ENCODE results near the gene PNMA1. TPM values are rescaled to one million over a fixed set of nuclear protein-coding genes. Genes with fewer than 3 reads are reported as not detected.
A peak's percentile ranks its signal among the peaks of the same experiment; 100 is the strongest.

PNMA1 gene
- total and polyA plus RNA-seq, 5 experiments from 2014 or later = 31.6 to 43.4 (median 37.2) TPM

DNA sequence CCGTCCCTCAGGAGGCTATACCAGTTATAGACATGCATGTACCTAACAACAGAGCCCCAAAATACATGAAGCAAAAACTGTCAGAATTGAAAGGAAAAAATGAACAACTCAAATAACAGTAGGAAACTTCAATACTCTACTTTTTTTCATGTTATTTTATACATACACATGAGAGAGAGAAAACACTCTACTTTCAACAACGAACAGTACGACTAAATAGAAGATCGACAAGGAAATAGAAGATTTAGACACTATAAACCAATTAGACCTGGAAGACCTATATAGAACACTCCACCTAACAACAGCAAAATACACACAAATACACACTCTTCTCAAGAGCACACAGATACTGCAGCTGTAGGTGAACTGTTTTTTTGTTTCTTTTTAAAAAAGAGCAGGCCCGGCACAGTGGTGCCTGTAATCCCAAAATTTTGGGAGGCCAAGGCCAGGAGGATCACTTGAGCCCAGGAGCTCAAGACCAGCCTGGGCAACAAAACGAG, 34.7 kb upstream of the PNMA1 start:
- Mint-ChIP-seq H3K4me3 (peak overlapping the region in 7 of 10 donors; percentile 11 to 70 (median 40)), H3K36me3 (peaks cover 0 to 3% (median 0%) of the 10 kb centered on the region in 3 donors), H3K4me1 (peaks cover 47 to 100% (median 99%) of the 10 kb centered on the region in 4 donors), H3K27me3 (no peaks in the 10 kb centered on the region), H3K27ac (peak overlapping the region; percentile 26 to 99 (median 74)), H3K9me3 (no peaks in the 10 kb centered on the region)
- DNase-seq (no peak), ATAC-seq (no peak)
- POLR2A ChIA-PET = interaction anchor here (1.2 to 14.3 kb wide), 5 partner anchors 7 to 40 kb away, joined by 3 to 387 read pairs (median 55); a partner anchor contains a TSS

DNA sequence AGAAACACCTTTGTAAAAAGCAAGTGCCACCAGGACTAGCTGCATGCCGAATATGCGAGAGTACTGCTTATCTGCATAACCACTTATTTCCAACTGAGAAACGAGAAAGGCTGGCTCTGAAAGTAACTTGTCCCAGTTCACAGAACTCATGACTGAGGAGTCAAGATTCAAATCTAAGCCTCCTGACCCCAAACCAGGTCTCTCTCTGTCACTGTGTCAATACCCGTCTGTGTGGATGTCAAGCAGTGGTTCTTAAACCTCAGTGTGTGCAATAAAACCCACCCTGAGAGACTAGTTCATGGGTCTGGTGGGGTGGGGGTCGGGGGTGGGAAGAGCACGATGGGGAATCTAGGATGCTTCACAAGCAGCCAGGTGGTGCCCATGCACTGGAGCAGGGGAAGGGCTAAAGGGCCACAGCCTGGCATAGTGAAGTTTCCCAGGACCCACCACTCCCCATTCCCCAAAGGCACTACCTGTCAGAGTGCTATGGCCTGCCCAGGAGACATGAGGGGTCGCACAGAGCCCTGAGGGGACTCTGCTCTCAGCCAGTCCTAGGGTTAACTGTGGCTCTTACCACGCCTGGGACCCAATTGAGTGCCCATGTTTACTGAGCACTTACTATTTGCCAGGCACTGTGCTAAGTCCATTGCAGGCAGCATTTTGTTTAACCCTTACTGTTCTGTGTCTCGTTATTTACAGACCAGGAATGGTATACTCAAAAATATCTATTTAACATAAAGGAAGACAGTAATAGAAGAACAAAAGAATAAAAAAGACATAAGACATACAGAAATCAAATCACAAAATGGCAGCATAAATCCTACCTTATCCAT, 33.4 kb upstream of the PNMA1 start:
- Mint-ChIP-seq H3K27me3 (no peaks in the 10 kb centered on the region), H3K4me3 (peak overlapping the region in 9 of 10 donors; percentile 26 to 73 (median 44)), H3K36me3 (peaks cover 0 to 3% (median 0%) of the 10 kb centered on the region in 3 donors), H3K4me1 (peaks cover 51 to 100% (median 99%) of the 10 kb centered on the region in 4 donors), H3K27ac (peak overlapping the region; percentile 53 to 92 (median 90)), H3K9me3 (no peaks in the 10 kb centered on the region)
- POLR2A ChIA-PET = interaction anchor here (4.1 to 10.9 kb wide), 3 partner anchors 7 to 39 kb away, joined by 55 to 330 read pairs (median 103); a partner anchor contains a TSS
- ATAC-seq (no peak), DNase-seq (no peak)

DNA sequence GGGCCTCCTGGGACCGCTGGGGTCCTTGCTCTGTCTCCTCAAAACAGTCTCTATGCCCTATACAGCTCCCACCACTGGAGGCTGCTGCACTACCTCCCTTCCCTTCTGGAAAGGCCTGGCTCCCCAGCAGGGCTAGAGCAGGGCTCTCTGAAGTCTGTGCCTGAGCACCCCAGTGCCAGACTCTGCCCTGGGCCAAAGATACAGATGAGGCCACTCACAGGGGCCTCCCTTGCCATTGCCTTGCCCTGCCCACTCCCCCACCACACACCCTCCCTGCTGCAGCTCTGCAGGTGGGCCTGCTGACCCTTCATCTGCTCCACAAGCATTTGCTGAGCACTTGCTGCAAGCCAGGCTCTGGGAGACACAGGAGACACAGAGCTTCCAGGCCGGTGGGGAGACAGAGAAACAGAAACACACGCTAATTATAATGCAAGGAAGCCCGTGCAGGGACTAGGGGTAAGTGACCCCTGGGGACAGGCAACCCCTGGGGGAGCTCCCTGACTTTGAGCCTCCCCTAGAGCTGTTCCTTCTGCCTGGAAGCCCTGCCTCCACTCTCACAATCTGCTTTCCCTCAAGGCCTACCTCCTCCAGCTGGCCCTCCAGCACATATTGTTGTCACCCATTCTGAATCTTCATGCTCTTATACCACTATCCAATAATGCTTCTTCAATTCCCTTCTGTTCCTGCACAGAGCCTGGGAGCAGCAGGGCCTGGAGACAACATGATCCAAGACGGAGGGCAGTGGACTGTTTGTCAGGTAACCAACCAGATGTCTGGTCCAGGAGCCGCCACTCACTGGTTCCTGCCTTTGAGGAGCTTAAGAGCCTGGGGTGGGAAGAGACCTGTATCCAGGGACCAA, 32.6 kb upstream of the PNMA1 start:
- Mint-ChIP-seq H3K4me3 (peak overlapping the region in 8 of 10 donors; percentile 16 to 73 (median 50)), H3K4me1 (peaks cover 50 to 100% (median 99%) of the 10 kb centered on the region in 4 donors), H3K9me3 (no peaks in the 10 kb centered on the region), H3K36me3 (peaks cover 0 to 3% (median 0%) of the 10 kb centered on the region in 3 donors), H3K27ac (peak overlapping the region; percentile 53 to 92 (median 88)), H3K27me3 (no peaks in the 10 kb centered on the region)
- DNase-seq (no peak), ATAC-seq (no peak)
- POLR2A ChIA-PET = interaction anchor here (9.5 to 10.9 kb wide), 2 partner anchors 8 to 40 kb away, joined by 103 to 330 read pairs; a partner anchor contains a TSS

DNA sequence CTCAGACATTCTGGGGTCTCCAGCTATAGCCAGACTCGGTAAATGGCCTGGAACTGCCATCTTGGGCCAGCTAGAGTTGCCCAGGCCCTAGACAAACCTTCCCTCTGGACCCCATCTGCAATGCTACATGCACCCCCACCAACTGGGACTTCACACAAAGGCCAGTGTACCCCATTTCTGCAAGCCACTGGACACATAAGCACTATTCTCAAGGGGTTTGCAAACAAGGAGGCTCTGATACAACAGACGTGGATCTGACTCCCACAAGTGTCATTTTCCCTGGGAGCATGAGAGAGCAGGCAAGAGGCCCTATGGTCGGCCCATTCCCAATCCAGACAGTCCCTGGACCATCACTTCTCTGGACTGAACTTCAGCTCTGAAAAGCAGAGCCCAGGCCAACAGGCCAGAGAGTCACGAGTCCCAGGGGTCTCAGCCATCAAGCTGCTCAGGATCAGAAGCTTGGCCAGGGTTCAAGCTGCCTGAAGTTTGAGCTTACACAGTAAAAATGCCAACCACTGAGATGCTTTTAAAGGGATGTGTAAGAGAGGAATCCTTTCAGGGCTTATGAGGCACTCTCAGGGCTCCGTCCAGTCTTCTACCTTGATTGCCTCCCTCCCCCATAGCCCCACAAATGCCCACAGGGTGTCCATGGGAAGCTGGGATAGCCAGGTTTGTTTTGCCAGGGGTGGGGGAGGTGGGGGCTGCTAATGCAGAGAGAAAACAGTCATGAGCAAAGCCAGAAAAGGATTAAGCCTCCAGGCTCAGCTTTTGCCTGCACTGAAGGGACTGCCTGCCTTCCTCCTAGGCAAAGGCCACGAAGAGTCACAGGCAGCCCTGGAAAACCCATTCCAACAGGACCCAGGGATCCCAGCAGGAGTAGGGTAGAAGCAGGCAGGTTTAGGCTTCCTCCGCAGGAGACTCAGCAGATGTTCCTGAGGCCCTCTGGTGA, 31.7 kb upstream of the PNMA1 start:
- H3K27me3 Mint-ChIP-seq = no peaks in the 10 kb centered on the region
- peaks cover 50 to 100% (median 99%) of the 10 kb centered on the region in 4 donors for H3K4me1 Mint-ChIP-seq
- POLR2A ChIA-PET = interaction anchor here (0.7 to 10.9 kb wide), 3 partner anchors 9 to 40 kb away, joined by 3 to 330 read pairs (median 103); a partner anchor contains a TSS
- ATAC-seq (no peak), DNase-seq (no peak)
- H3K36me3 Mint-ChIP-seq = peaks cover 0 to 3% (median 0%) of the 10 kb centered on the region in 3 donors
- H3K4me3 Mint-ChIP-seq = peak overlapping the region in 9 of 10 donors; percentile 25 to 94 (median 87)
- peak overlapping the region; percentile 92 to 98 (median 97) for H3K27ac Mint-ChIP-seq
- H3K9me3 Mint-ChIP-seq = no peaks in the 10 kb centered on the region

DNA sequence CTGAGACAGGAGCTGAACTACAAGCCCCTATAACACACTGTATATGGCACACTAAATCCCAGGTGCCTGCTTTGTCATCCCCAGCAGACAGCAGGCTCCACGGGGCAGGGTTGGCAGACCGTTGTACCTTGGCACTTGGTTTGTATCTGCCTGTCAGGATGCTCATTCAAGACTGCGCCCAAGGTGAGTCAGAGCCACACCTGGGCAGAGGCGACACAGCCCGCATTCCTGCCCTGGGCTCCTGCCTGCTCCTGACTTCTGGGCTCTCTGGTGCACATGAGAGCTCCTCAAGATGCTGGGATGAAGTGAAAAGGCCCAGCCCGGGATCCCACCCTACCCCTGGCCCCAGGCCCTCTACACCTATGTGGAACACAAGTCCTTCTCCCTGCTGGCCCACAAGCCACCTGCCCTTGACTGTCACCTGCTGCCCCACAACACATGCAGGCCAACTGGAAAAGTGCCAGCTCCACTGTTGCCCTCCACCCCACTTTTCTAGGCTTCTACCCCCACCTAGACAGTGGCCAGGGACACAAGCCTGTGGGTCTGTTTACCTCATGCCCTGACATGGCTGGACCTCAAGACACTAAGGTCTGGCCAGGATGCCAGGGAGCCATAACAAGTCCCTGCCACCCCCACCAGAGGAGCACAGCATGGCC, 30.8 kb upstream of the PNMA1 start:
- DNase-seq (no peak), ATAC-seq (no peak)
- peak overlapping the region; percentile 92 to 98 (median 97) for H3K27ac Mint-ChIP-seq
- H3K9me3 Mint-ChIP-seq = no peaks in the 10 kb centered on the region
- H3K36me3 Mint-ChIP-seq = peaks cover 0 to 3% (median 0%) of the 10 kb centered on the region in 3 donors
- H3K4me1 Mint-ChIP-seq = peaks cover 44 to 100% (median 99%) of the 10 kb centered on the region in 4 donors
- POLR2A ChIA-PET = interaction anchor here (0.5 to 10.9 kb wide), 7 partner anchors 10 to 290 kb away, joined by 3 to 330 read pairs (median 3); a partner anchor contains a TSS
- H3K4me3 Mint-ChIP-seq = peak overlapping the region; percentile 66 to 94 (median 89)
- H3K27me3 Mint-ChIP-seq = no peaks in the 10 kb centered on the region

DNA sequence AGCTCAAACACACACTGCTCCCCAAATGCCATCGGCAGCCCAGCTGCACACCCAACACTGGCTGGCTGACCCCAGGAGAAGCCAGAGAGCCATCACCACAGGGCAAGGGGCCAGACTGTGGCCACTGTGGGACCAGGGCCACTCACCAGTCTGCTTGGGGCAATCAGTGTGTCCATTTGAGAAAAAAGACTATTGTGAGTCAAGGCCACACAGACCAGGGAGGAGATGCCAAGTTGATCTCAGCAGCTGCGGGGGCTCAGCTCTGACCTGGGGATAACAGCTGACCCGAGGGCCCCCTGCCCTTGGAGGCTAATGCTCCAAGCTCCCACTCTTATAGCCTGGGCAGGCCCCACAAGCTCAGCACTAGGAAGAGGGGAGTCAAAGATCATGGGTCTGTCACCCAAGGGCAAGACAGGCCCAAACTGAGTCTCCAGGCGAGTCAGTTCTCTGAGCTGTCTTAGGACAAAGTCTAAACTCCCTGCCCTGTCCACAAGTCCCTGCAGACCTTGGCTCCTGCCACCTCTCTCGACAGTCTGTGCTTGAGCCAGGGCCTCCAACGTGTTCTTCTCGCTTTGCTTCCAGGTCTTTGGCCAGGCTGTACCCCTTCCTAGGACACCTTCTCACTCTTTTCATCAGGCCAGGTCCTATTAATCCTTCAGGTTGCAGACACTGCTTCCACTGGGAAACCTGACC, 30.1 kb upstream of the PNMA1 start:
- Mint-ChIP-seq H3K4me1 (peaks cover 44 to 100% (median 98%) of the 10 kb centered on the region in 4 donors), H3K36me3 (peaks cover 0 to 8% (median 0%) of the 10 kb centered on the region in 3 donors), H3K27ac (peak overlapping the region; percentile 92 to 98 (median 97)), H3K4me3 (peak overlapping the region; percentile 81 to 94 (median 89)), H3K9me3 (no peaks in the 10 kb centered on the region), H3K27me3 (no peaks in the 10 kb centered on the region)
- no peak for DNase-seq
- POLR2A ChIA-PET = interaction anchor here (0.5 to 10.9 kb wide), 7 partner anchors 10 to 291 kb away, joined by 3 to 330 read pairs (median 4); a partner anchor contains a TSS
- ATAC-seq = no peak

DNA sequence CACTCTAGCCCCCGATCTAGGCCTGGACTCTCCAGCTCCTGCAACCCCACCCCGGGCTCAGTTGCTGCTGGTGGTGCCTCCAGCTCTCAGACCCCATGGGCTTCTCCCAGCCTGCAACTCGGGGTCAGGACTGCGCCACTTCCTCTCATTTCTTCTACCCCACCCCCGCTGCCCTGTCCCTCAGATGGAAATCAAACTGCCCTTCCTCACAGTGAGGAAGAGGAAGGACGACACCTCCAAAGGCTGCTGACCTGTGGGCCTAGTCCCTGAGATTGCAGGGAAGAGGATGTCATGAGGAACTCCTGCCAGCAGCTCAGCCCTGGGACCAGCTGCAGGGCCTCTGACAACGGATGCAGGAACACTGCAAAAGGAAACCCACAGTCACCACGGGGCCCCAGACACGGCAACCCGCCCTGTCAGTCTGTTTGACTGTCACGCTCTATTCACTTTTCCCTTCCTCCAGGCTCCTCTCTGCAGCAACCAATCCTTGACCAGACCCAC, 29.3 kb upstream of the PNMA1 start:
- peak in 8 of 10 donors; percentile 42 to 72 (median 56) for DNase-seq
- peak; percentile 56 to 70 for ATAC-seq
- Mint-ChIP-seq H3K27ac (peak overlapping the region; percentile 92 to 98 (median 97)), H3K9me3 (peaks cover 0 to 1% (median 0%) of the 10 kb centered on the region in 9 donors), H3K4me3 (peak overlapping the region; percentile 81 to 94 (median 89)), H3K36me3 (peaks cover 0 to 16% (median 0%) of the 10 kb centered on the region in 3 donors), H3K4me1 (peaks cover 41 to 98% (median 91%) of the 10 kb centered on the region in 4 donors), H3K27me3 (no peaks in the 10 kb centered on the region)
- POLR2A ChIA-PET = interaction anchor here (0.8 to 10.9 kb wide), 8 partner anchors 11 to 57 kb away, joined by 3 to 330 read pairs (median 6); a partner anchor contains a TSS

DNA sequence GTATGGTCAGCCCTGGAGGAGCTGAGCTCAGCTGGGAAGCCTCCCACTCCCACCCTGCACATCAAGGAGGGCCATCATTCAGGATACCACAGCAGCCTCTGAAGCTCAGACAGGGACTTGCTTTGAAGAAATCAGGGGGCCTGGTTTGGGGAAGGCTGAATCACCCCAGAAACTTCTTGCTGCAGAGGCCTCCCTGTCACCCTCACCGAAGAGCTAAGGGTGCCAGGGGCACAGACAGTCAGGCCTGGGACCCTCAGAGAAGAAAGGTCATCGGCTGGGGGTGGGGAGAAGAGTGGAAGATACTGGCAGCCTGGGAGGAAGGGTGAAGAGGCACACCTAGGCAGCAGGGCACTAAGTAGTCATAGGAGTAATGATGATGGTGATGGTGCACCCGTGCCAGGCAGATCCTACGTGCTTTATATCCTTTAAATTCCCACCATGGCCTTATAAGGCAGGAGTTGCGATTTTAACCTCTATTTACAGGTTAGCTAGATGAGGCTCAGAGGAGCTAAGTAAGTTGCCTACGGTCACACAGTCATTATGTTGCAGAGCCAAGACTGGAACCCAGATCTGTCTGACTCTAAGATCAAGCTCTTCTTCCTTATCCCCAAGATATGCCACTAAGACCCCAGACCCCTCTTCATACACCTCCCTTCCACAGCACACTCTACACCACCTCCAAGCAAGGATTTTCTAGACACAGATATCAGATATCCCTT, 28.5 kb upstream of the PNMA1 start:
- H3K9me3 Mint-ChIP-seq = peaks cover 0 to 1% (median 0%) of the 10 kb centered on the region in 9 donors
- H3K27ac Mint-ChIP-seq = peak overlapping the region; percentile 92 to 98 (median 97)
- ATAC-seq (peak in 1 of 2 donors; percentile 7), DNase-seq (no peak)
- H3K27me3 Mint-ChIP-seq = no peaks in the 10 kb centered on the region
- H3K4me3 Mint-ChIP-seq = peak overlapping the region; percentile 81 to 94 (median 89)
- peaks cover 39 to 93% (median 83%) of the 10 kb centered on the region in 4 donors for H3K4me1 Mint-ChIP-seq
- peaks cover 0 to 21% (median 0%) of the 10 kb centered on the region in 3 donors for H3K36me3 Mint-ChIP-seq
- POLR2A ChIA-PET = interaction anchor here (0.9 to 10.9 kb wide), 11 partner anchors 12 to 252 kb away, joined by 3 to 330 read pairs (median 5); partner anchors contain the start of genes PNMA1 and RIOX1

DNA sequence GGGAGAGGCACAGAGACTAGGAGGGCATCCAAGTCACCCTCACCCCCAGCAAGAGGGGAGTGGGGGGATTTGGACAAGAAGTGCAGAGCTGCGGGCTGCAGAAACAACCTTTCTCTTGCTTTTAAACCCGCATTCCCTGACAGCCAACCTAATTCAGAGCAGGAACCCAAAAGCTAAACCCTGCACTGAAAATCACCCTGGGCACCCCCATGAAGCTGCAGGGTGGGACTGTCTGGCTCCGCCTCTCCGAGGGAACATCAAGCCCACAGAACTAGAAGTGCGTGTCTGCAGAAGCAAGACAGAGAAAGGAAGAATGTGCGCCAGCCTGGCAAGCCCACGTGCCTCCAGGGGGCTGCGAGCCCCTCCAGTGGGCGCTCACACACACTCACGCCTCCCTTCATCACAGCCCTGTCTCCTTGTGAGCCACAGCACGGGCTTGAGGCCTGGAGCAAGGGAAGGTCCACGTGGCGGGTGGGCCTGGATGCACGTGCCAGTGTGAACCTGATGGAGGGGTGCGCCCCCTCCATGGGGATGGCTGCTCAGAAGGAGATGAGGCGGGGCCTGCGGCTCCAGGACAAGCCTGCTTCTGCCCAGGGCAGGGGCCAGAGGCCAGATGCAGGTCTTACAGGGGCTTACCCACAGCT, 27.8 kb upstream of the PNMA1 start:
- Mint-ChIP-seq H3K36me3 (peaks cover 0 to 25% (median 0%) of the 10 kb centered on the region in 3 donors), H3K4me3 (peak overlapping the region; percentile 81 to 94 (median 89)), H3K27me3 (no peaks in the 10 kb centered on the region), H3K4me1 (peaks cover 39 to 88% (median 77%) of the 10 kb centered on the region in 4 donors), H3K27ac (peak overlapping the region; percentile 92 to 98 (median 97)), H3K9me3 (peaks cover 0 to 1% (median 0%) of the 10 kb centered on the region in 9 donors)
- ATAC-seq (peak; percentile 65 to 69), DNase-seq (peak in 7 of 10 donors; percentile 43 to 62 (median 52))
- POLR2A ChIA-PET = interaction anchor here (0.7 to 10.9 kb wide), 14 partner anchors 12 to 251 kb away, joined by 3 to 330 read pairs (median 4); partner anchors contain the start of genes PNMA1 and RIOX1

Data from naive thymus-derived CD8-positive, alpha-beta T cell (primary cell).